GM12872 (cell line): ENCODE data around the gene IFI30.

Experiments used
- TF ChIP-seq, protein P1 (sequence below): IDR thresholded peaks from 3 replicates; pipeline ENCODE4 v1.5.1; 2011; ENCODE audit warnings: low read depth, mild to moderate bottlenecking, low read length, moderate library complexity; ENCODE audit not compliant: insufficient read depth

Gene IFI30

DNA sequence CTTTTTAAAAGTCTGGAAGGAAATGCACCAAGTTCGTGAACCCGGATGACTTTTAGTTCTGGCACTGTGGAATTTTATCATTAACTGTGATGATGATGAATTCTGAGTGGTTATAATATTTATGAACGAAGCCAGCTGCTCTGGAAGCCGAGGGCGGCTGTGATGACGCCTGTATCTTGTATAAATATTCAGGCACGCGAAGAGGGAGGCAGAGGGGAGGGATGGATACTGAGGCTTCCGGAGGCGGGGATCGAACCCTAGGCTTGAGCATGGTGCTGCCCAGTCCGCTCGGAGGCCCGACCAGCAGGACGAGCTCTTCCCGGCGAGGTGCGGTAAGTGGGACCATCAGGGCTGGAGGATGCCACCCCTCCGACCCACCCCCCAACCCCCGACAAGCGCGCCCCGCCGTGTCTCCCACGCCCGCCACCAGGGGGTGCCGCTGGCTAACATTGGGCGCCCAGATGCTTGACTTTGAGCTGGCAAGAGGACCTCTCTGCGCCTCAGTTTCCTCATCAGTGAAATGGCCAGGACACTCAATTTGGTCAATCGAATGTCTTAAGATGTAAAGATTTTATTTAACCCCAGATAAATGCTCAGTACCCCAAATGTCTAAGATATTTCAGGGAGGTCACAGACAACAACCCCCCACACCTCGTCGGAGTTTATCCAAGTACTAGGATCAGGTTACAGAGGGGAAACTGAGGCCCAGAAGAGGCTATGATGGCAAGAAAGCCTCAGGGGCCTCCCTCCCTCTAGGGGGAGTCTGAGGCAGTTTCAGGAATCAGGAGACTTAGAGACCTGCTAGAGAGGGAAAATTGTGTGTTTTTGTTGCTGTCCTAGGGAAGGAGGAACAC lies 34.7 kb downstream of the IFI30 start:
- TF ChIP-seq, protein P1, sequence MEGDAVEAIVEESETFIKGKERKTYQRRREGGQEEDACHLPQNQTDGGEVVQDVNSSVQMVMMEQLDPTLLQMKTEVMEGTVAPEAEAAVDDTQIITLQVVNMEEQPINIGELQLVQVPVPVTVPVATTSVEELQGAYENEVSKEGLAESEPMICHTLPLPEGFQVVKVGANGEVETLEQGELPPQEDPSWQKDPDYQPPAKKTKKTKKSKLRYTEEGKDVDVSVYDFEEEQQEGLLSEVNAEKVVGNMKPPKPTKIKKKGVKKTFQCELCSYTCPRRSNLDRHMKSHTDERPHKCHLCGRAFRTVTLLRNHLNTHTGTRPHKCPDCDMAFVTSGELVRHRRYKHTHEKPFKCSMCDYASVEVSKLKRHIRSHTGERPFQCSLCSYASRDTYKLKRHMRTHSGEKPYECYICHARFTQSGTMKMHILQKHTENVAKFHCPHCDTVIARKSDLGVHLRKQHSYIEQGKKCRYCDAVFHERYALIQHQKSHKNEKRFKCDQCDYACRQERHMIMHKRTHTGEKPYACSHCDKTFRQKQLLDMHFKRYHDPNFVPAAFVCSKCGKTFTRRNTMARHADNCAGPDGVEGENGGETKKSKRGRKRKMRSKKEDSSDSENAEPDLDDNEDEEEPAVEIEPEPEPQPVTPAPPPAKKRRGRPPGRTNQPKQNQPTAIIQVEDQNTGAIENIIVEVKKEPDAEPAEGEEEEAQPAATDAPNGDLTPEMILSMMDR = peak; percentile 70

DNA sequence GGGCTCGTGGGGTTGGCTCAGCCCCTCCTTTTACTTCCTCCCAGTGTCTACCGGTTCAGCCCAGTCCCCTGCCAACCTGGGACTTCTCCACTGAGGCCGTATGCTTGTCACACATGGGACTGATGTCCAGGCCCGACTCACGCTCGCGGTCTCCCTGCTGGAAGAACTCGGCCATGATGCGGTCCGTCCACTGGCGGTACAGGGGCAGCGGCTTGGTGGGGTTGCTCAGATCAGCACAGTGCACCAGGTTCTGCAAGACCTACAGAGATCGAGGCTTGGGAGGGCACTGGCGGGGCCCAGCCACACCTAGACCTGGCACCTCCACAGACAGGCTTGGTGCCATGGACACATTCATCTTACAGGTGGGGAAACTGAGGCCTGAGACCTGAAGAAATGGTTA lies 38.1 kb downstream of the IFI30 start:
- TF ChIP-seq, protein P1 = no peak

DNA sequence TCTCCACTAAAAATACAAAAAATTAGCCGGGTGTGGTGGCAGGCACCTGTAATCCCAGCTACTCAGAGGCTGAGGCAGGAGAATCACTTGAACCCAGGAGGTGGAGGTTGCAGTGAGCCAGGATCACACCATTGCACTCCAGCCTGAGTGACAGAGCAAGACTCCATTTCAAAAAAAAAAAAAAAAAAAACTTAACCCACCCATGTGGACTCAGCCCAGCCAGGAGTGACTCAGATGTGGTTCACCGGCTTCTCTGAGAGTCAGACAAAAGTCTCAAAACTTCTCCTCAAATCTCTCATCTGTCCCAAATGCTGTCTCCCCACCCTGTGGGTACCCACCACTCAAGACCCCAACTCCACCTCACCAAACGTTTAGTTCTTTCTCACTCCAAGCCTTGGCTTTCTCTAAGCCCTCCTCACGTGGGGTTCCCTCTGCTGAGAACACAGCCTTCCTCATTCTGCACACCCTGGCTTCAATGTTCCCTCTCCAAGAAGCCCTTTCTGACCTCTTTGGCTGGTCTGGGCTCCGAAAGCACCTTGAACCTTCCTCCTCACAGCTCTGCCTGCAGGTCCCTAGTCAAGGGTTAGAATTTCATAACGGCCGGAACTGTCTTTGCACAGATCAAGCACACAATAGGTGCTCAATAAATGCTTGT lies 41.3 kb downstream of the IFI30 start:
- TF ChIP-seq, protein P1 = no peak

DNA sequence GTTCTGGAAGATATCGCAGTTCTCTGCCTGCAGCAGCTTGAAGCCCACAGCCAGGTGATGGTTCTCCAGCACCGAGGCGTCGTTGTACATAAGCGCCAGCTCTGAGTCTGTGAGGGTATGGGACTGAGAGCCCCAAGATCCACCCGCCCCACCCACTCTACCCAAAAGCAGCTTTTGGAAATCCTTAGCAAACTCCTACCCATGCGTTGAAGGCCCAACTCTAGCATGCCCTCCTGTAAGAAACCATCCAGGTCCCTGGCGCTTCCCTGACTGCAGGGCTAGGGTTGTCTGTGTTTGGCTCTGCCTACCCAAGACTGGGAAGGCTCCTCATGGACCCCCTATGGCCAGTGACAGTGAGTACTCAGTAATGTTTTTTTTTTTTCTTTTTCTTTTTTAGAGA lies 43.2 kb downstream of the IFI30 start:
- TF ChIP-seq, protein P1 = no peak

DNA sequence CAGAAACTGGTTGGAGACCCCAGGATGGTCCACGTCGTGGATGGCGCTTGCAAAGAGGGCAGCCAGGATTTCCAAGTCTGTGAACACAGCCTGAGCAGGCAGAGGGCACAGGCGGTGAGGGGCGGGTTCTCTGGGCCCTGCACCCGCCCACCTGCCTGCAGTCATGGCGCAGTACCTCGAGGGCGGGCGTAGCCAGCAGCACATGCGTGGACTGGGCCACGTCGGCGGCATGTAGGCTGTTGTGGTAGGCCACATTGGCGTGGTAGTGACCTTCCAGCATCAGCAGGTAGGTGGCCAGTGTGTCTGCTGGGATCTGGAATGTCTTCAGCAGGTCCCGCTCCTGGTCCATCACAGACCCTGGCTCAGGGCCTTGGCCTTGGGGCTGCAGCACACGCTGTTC lies 44.5 kb downstream of the IFI30 start:
- TF ChIP-seq, protein P1 = no peak

DNA sequence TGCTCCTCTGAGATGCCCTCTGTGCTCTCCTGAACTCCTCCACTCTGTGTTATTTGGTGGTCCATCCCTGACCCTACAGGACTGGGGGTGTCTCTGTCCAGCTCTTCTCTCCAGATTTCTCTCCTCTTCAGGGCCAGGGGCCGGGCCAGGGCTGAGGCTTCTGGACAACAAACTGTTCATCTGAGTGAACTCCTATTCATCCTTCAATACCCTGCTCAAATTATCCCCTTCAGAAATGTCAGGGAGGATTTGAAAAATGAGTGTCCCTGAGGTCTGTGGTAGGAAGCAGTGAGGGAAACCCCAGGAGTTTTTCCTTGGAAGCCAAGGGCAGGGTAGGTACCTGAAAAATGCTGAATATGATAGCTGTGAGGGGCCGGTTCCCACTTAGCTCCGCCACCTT lies 45.0 kb downstream of the IFI30 start:
- TF ChIP-seq, protein P1 = no peak

DNA sequence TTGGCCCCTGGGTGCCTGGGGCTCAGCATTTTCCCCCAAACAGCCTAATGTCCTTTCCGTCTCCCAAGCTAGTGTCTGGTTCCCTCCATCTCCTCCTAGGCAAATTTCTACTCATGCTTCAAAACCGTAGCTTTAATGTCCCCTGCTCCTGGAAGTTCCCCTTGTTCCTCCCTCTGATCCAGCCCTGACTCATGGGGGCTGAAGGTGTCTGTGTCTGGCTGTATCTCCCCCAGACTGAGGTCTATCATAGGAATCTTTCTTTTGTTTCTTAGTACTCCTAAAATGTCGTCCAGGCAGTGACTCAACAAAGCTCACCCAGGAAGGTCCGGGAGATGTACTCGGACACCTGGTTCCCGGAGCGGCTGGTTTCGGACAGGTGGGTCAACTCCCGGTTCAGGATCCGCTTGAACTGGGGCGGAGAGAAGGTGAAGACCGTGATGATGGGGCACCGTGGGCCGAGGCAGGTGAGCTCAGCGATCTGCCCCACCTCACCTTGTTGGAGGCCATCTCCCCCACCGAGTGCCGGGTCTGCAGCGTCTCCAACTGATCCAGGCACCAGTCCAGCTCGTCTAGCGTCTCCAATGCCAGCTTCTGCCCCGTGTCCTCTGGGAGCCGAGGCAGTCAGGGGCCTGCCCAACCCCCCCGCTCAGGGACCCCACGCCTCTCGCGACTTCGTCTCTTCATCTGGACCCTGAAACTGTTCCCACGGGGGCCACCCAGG lies 46.5 kb downstream of the IFI30 start:
- TF ChIP-seq, protein P1 = no peak
